ENCODE results near the gene RELL1. TPM values are rescaled to one million over a fixed set of nuclear protein-coding genes. Genes with fewer than 3 reads are reported as not detected.

The RELL1 gene
- total RNA-seq, 1 donor from 2014 or later = 45.8 TPM

DNA sequence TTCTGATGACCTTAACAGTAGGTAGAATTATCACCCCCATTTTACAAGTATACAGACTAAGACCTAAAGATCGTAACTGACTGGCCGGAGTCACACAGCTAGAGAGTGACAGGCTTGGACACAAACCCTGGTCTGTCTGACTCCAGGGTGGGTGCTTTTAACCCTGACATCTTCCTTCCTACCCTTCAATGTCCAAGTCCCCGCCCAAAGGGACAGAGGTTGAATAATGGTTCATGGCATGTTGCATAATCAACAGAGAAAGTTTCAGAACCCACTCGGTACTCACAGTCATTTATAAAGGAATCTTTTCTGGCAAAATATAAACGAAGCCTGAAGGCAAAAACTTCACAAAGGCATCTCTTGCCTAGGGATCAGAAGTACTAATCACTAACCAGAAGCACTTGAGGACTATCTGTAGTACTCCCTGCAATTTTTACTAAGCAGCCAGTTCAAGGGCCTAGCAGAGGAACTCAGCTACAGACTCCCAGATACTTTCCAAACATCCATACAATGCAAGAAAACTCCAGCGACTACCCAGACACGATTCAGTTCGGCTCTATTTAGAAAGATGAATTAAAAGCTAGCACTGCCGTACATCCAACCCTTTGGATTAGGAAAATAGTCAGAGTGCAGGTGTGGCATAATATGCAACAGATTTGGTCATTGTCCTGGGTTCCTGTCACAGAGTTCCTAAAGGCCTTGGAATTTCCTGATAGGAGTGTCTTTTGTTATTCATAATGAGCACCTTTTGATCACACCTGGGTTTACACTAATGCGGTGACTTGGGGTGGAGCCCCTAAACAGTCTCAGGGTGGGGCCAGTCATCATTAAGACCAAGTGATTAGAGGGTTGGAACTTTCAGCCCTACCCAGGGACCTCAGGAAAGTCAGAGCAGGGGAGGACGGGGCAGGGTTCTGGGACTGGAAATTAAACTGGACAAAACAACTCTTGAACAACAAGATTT is 44.0 kb downstream of the RELL1 start:
- TF ChIP-seq, protein P1, sequence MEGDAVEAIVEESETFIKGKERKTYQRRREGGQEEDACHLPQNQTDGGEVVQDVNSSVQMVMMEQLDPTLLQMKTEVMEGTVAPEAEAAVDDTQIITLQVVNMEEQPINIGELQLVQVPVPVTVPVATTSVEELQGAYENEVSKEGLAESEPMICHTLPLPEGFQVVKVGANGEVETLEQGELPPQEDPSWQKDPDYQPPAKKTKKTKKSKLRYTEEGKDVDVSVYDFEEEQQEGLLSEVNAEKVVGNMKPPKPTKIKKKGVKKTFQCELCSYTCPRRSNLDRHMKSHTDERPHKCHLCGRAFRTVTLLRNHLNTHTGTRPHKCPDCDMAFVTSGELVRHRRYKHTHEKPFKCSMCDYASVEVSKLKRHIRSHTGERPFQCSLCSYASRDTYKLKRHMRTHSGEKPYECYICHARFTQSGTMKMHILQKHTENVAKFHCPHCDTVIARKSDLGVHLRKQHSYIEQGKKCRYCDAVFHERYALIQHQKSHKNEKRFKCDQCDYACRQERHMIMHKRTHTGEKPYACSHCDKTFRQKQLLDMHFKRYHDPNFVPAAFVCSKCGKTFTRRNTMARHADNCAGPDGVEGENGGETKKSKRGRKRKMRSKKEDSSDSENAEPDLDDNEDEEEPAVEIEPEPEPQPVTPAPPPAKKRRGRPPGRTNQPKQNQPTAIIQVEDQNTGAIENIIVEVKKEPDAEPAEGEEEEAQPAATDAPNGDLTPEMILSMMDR (conservative IDR thresholded peaks at IDR 0.05; ENCODE audit: low read depth, low read length) = no peak
- H3K4me3 ChIP-seq (ENCODE audit: low read depth, low read length) = no peak overlapping the region
- no peak for DNase-seq (ENCODE audit: low read depth)

DNA sequence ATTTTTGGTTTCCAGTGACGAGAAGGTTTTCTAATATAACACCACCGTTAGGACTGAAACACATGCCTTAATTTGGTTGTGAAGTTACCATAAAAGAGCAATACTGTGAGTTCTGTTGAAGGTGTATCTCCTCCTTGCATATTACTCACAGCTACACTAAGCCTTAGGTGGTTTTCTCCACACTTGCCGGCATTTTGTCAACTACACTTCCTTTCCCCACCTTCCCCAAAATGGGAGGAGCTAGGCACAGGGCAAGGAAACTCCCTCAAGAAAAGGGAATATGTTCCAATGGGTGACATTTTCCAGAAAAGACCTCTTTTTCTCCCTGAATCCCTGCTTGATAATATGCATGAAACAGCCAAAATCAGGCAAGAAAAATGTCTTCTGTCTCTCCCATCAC is 44.8 kb downstream of the RELL1 start:
- DNase-seq (ENCODE audit: low read depth) = no peak

DNA sequence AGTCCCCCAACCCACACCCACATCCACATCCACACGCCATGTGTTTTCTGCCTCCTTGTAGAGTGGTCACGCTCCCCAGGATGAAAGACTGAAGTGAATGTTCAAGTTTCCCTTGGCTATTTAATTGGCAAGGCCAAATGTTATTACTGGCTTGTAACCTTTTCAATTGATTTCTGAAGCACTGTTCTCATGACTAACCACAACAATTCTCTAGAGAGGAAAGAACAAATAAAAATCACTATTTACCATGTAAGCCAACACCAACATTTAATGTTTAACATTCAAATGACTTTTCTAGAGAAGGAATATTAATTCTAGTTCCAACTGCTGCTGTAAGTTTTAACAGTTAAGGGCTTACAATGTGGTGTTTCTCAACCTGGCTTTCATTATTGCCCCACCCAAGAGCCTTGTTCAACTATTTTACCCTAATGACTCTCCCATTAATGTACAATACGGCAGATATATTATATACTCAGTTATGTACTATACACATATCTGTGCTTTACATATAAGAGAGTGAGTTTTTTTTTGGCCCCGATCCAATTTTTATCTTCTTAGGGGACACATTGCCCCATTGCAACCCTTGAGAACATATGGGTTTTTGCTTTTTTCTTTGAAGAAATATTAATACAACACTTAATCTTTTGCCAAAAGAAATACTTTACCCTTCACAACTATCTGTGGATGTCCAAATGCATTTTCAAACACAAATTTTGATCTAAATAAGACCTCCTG is 46.5 kb downstream of the RELL1 start:
- TF ChIP-seq, protein P1 (conservative IDR thresholded peaks at IDR 0.05; ENCODE audit: low read depth, low read length) = no peak
- DNase-seq (ENCODE audit: low read depth) = no peak
- no peak overlapping the region for H3K4me3 ChIP-seq (ENCODE audit: low read depth, low read length)

More for the DNA sequence above, 44.8 kb downstream of the RELL1 start:
- TF ChIP-seq, protein P1 (conservative IDR thresholded peaks at IDR 0.05; ENCODE audit: low read depth, low read length) = no peak
- H3K4me3 ChIP-seq (ENCODE audit: low read depth, low read length) = no peak overlapping the region

DNA sequence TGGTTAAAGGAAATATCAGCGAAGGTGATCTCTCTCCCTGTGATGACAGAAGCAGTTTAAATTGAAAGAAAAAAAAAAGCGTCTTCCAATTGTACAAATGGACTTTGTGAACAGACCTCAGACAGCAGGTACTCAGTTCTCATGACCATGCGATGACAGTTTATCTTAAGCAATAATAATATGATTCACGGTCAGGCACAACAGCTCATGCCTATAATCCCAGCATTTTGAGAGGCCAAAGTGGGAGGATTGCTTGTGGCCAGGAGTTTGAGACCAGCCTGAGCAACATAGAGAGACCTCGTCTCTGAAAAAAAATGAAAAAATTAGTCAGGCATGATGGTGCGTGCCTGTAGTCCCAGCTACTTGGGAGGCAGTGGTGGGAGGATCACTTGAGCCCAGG is 51.0 kb downstream of the RELL1 start:
- DNase-seq (ENCODE audit: low read depth) = no peak
- TF ChIP-seq, protein P1 (conservative IDR thresholded peaks at IDR 0.05; ENCODE audit: low read depth, low read length) = no peak
- no peak overlapping the region for H3K4me3 ChIP-seq (ENCODE audit: low read depth, low read length)

DNA sequence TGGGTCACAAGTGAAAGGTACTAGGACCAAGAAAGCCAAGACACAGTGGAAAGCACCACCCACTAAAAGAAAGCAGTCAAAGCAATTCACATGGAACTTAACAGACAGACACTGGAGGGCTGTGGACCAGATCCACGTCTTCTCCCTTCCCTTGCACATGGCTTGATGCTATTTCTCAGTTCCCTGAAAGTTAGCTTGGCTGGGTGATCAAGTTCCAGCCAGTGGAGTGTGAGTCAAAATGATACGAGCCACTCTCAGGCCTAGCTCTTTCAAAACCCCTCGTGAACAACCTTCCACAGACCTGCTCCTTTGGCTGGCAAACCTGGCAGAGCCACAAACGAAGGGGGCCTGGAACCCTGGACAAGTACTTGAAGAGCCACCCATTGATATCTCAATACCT is 52.0 kb downstream of the RELL1 start:
- TF ChIP-seq, protein P1 (conservative IDR thresholded peaks at IDR 0.05; ENCODE audit: low read depth, low read length) = no peak
- DNase-seq (ENCODE audit: low read depth) = no peak
- no peak overlapping the region for H3K4me3 ChIP-seq (ENCODE audit: low read depth, low read length)

DNA sequence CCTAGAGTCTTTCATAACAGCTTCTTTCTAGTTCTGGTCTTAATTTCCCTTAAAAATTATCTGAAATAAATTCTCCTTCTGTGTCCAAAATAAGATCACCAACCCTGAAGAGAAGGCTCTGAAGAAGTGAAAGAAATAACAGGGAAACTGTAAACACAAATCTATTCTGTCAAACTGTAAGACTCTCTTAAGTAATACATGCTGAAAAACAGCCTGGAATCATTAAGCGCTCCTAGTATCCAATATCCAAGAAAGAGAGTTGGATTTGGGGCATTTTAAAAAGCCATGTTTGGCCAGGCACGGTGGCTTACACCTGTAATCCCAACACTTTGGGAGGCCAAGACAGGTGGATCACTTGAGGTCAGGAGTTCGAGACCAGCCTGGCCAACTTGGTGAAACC is 53.3 kb downstream of the RELL1 start:
- H3K4me3 ChIP-seq (ENCODE audit: low read depth, low read length) = no peak overlapping the region
- TF ChIP-seq, protein P1 (conservative IDR thresholded peaks at IDR 0.05; ENCODE audit: low read depth, low read length) = no peak
- no peak for DNase-seq (ENCODE audit: low read depth)
